GM19099 (cell line): Measurements from ENCODE around the gene ZNHIT6.

Experiments used
- POLR2A ChIP-seq: IDR thresholded peaks from 3 replicates; pipeline ENCODE4 v1.6.1; 2011; ENCODE audit warnings: low read depth; ENCODE audit not compliant: insufficient read length; ENCODE audit errors: extremely low read depth

Gene ZNHIT6

DNA sequence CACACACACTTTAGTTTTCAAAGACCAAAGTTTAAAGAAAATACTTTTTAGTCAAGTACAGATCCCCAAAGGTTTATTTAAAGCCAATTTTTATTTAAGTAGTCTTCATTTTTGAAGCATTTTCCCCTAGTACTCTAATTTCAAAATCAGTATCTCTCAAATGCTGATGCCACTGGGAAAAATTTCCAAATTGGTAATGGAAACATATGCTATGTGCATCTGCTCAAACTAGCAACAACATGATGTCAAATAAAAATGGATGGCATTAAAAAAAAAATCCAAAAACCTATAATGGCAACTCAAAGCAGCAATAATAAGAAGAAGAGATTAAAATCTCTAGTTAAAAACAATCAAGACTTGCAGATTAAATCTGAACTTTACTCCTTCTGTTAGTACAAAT, 58.6 kb downstream of the ZNHIT6 start:
- no peak for TF ChIP-seq POLR2A

DNA sequence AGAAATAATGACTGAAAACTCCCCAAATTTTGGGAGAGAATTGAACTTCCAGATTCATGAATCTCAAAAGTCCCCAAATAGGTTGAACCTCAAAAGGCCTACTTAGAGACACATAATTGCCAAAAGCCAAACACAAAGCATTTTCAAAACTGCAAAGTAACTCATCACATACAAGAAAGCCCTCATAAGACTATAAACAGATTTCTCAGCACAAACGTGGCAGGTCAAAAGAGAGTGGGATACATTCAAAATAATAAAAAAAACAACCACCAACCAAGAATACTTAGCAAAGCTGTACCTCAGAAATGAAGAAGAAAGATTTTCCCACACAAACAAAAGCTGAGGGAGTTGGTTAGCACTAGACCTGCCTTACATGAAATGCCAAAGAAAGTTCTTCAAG, 69.8 kb downstream of the ZNHIT6 start:
- no peak for TF ChIP-seq POLR2A

DNA sequence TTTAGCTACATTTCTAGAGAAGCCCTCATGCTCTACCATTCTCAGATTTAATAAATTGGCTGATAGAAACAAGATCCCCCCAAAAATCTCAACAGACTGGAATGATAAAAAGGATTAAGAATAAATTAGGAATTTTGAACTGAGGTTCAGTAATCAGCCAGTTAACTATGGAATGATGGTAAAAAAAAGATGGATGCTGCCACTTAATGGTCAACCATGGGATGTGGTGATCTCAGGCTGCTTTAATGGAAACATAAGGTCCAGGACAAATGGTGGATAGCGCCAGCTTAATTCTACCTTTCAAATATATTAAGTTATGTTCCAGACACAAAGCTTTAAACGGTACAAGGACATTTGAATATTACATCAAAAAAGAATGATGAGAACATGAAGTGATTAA, 77.7 kb downstream of the ZNHIT6 start:
- TF ChIP-seq POLR2A, result no peak

DNA sequence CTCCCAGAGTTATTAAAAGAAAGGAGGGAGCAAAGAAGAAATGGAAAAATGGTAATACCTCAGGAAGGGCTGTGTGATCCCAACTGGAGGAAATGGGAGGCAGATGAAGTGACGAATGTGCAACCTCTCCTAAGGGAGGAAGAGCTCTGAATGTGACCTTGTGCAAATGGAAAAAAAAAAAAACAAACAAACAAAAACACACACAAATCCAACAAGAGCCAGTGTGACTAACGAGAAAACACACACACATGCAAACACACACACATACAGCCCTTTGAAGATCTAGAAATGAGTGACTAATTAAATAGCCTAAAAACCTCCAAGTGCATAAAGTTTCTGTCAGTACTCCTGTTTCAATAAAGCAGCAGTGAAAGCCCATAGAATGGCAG, 78.7 kb downstream of the ZNHIT6 start:
- no peak for TF ChIP-seq POLR2A

DNA sequence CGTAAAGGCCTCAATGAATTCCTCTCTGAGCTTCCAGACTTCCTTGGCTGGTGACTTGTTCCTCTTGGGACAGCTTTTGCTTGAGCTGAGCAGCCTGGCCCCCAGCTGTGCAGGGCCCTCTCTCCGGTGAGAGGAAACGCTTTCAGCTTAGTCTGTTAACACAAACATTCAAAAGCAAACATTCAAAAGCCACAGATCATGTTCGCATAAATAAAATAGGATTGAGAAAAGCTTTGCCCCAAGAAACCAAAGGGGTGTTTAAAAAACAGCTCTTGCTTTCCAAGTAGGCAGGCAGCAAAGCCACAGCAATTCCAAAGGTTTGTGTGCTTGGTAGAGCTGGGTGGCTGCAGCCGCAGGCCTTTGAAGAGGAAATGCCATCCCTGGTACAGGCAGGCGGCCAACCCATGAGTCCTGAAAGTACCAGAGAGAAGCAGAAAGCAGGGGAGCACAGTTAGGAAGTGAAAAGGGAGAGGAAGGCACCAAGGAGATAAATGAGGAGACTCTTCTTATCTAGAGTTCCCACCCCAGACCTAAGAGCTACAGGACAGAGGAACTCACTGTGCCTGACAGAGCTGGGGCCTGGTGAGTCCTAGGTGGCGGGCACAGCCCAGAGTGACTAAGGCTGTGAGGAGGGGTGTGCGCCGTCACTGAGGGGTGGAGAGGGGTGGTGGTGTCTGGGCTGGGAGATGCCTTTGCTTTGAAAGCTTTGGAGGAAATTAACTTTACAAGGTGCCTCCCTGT, 79.3 kb downstream of the ZNHIT6 start:
- TF ChIP-seq POLR2A, result no peak

DNA sequence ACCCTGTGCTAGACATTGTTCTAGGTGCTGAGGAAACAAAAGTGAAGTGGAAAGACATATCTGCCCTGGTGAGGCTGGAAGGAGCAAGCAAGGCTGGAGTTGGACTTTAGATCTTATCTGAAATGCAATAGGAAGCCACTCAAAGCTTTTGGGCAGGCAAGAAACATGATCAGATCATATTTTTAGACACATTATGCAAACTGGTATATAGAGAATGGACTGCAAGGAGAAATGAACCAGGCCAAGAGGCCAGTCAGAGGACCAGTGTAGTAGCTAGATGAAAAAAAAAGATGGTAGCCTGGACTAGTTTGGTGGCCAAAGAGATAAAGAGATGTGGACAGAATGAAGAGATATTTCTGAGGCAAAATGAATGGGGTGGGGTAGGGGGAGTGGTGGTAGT, 81.4 kb downstream of the ZNHIT6 start:
- no peak for TF ChIP-seq POLR2A

DNA sequence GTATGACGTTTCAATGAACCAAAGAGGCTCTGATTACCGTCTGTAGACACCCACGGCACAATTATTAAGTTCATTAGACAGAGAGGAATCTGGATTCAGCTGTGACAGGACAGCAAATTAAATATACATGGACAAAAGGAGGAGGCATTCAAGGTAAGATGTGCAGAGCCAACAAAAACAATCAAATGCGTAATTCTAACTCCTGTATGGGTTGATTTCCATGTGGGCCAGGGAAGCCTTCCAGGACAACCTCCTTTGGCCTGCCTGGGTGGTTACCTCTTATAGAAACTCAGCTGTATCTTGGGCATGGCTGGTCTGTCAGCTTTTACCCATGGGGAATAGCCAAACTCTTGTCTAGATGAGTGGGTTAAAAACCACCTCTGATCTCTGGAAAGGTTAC, 83.9 kb downstream of the ZNHIT6 start:
- no peak for TF ChIP-seq POLR2A

DNA sequence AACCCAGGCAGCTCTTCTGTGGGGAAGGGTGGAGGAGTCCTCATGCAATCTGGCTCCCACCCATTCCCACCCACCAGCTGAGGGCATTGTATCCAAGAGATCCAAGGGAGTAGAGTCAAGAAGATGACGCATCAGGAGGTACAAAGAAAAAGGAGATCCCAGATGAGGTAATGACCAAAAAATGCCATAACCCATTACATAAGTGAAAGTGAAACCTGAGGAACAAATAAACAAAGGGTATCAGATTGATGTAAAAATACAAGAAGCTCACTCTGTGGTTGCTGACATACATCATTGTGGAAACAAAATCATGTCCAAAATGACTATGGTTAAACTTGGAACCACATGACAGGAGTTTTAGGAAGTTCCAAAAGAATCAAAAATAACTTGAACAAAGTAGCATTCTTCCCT, 85.2 kb downstream of the ZNHIT6 start:
- no peak for TF ChIP-seq POLR2A

DNA sequence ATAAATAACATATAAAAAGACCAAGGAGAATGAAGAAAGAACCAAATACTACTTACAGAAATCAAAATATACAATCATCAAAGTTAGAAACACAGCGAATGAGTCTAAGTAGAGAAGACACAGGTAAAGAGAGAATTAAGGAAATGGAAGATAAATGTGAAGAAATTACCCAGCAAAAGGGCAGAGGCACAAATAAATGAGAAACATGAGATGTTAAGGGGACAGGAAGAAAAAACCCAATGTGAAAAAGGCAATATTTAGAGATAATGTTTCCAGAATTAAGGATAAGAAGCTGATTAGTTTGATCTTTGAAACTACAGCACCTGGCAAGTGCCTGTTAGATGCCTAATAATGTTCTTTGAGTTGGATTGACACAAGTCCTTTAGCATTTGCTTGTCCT, 86.8 kb downstream of the ZNHIT6 start:
- TF ChIP-seq POLR2A, result no peak

DNA sequence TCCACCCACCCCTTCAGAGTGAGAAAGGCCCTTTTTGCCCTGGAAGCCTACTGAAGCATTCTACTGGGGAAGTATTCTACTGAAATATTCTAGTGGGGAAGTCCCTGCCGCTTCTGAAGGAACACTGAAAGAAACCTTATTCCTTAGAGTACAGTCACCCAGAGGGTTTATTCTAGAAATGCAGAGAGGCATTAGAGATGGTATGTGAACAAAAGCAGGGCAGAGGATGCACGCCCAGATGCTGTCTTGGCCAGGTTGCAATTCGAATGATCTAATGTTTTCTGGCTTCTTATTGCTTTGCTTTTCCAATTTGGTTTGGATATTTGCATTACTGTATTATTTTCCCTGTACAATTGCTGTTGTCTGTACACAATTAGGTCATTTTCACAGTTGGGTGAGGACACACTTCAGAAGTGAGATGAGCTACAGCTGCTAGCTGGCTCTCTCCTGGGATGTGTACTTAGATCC, 90.6 kb downstream of the ZNHIT6 start:
- no peak for TF ChIP-seq POLR2A

DNA sequence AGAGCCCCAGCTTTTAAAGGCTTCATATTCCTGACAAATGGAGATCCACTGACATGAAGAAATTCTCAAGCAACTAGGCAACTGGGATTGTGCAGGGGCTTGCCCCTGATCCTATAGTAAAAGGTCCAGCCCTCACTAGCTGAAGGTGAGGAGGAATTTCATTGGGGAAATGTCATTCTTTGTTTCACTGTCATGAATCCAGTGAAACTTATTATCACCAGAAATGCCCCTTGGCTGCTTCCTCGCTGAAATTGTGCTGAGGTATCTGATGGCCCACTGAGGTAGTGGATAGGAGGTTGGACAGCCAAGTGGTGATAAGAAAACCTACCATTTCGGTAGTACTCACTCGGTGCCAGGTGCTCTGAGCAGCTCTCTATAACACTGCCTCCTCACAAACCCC, 91.5 kb downstream of the ZNHIT6 start:
- TF ChIP-seq POLR2A, result no peak

DNA sequence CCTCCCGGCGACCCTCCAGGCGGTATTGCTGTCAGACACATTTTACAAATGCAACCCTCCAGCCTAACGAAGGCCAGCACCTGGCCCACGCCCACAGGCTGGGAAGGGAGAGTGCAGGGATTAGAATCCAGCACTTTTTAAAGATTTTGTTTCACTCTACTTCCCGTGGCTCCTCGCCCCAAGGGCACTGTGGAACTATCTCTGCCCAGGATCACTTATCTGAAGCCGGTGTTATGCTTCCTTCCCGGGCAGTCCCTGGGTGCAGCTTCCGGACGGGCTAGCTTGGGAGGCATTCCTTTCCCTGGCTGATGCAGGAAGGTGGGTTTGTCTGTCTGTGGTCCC, 91.9 kb downstream of the ZNHIT6 start:
- TF ChIP-seq POLR2A, result no peak

DNA sequence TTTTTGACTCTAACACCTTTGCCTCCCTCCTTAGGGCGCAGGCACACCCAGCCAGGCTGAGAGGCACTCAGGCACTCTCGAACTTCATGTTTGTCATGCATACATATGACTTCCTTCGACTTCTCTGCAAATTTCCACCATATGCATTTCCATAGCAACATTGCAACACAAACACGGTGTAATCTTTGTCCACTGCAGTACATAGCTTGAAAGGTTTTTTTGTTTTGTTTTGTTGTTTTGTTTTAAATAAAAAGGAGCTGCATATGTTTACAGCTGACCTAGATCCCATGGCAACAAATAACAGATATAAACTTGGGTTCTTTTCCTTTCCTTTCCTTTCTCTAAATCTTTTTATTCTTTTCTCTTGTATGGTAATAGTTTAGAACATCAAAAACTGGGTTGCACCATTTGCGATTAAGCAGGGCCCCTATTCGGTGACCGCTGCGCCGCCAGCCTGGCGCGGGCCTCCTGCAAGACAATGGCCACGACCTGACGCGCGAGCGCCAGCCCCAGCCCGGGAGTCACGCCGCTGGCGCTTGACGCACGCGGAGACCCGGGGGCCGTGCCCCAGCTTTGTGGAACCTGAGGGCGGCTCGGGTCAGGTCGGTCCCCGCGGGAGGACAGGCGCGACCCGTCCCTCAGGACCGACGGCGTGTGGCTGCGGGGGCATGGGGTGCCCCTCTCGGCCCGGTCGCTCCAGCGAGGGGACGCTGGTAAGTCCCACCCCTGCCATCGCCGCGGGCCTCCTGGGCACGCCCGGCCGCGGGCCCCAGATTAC, 92.5 kb downstream of the ZNHIT6 start:
- no peak for TF ChIP-seq POLR2A

DNA sequence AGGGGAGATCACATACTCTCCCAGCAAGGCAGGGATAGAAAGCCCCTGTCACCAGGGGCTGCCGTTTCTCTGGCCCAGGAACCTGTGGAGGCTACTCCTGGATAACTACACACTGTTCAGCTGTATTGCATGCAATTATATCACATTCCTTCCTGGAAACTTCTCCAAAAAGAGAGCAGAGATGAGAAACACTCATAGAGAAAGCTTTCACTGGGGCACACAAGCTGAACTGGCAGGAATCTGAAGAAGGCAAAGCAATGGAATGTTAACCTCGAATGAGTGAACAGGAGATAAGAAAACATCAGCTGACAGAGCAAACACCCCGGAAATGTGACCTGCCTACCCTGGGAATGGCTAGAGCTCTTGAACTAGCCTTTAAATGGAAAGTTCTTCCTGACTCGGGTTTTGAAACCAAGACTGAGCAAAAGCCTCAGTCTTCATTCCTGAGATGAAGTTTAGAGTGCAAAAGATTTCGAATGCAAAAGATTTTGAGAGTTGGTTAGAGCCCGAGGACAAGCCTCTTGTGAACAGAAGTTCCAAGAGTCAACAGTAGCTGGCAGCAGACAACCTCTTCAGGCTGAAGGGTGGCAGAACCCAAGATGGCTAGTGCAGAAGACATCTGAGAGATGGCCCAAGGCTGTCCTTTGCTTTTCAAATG, 95.4 kb downstream of the ZNHIT6 start:
- no peak for TF ChIP-seq POLR2A

DNA sequence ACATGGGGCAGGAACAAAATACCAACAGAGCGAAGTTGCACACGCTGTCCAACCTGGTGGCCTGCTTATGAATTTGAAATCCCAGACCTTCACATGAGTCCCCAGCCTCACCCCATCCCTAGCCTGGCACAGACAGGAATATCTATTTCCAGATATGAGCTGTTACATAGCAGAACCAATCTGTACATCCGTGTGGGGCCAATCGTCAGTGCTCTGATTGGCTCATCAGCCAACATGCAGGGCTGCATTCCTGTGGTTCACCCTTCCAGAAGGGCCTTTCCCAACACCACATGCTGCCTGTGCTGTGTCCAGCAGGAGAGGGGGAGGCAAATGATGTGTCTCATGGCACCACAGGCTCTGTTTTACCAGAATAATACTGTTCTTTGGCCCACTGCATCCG, 96.4 kb downstream of the ZNHIT6 start:
- no peak for TF ChIP-seq POLR2A

DNA sequence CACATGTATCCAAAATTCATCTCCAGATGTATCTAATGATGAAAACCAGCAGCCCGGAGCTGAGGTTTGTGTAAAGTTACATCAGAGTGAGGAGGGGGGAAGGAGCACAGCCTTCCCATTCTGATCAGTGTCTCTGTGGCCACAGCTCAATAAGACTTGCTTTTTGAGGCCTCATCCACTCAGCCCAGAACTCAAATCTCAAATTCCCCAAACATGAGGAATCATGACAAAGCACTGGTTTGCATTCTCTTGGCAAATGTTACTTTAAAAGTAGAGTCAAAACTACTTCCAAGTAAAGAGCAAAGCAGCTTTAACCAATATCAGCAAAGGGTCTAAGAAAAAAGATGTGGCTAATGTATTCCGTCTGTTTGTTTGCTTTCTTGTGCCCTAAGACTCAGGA, 96.8 kb downstream of the ZNHIT6 start:
- no peak for TF ChIP-seq POLR2A

DNA sequence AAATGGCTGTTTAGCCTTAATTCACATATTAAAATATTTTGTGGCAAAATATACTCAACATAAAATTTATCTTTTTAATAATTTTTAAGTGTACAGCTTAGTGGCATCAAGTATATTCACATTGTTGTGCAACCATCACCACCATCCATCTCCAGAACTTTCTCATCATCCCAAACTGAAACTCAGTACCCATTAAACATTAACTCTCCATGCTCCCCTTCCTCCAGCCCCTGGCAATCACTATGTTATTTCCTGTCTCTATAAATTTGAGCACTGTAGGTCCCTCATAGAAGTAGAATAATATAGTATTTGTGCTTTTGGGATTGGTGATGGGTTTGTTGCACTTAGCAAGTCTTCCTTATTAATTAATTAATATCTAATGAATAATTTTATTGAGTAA, 98.3 kb downstream of the ZNHIT6 start:
- no peak for TF ChIP-seq POLR2A

DNA sequence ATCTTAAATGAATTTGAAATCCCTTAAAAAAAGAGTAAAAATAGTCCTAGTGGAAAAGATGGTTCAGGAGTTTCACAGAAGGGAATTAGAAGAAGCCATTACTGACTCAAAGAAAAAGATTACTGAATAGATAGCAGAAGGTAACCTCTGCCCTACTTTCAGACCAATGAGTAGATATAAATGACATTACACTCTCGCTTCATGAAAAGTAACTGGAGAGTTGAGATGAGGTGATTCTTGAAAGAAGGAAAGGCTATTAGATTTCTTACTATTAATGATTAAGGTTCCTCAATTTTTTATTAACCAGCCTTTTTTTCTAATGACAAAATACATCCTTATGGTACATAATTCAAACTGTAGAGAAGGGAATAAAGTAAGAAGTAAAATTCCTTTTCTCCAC, 99.4 kb downstream of the ZNHIT6 start:
- no peak for TF ChIP-seq POLR2A
